Measurements from ENCODE around the gene CNNM3. TPM values are rescaled to one million over a fixed set of nuclear protein-coding genes. Genes with fewer than 3 reads are reported as not detected.

The CNNM3 gene
- total and polyA plus RNA-seq, 12 donors = 6.7 to 42.4 (median 15.8) TPM

GRCh38 chr2:96838345-96839292 lies 22.6 kb downstream of the CNNM3 start:
- no peaks in the 10 kb centered on the region for H3K27me3 ChIP-seq
- H3K9me3 ChIP-seq (replicated peaks in 1 of 3) = no peaks in the 10 kb centered on the region
- H3K4me3 ChIP-seq = no peak overlapping the region
- no peaks in the 10 kb centered on the region for H3K36me3 ChIP-seq (replicated peaks in 1 of 2)
- no peak for DNase-seq
- peaks cover 2 to 4% of the 10 kb centered on the region in 2 donors for H3K4me1 ChIP-seq (replicated peaks in 1 of 2)
- TF ChIP-seq POLR2A (IDR thresholded peaks at IDR 0.05) (no peak), CTCF (IDR thresholded peaks at IDR 0.05) (no peak)
- intact Hi-C loops (cut with DNase I) = no loop called here
- 79 to 90% (median 88%) methylated on average over 13 to 23 of the region's 23 CpGs for WGBS, 4 donors
- no peak overlapping the region for H3K27ac ChIP-seq

- Histone ChIP-seq H3K27ac (no peak overlapping the region), H3K27me3 (no peaks in the 10 kb centered on the region), H3K9me3 (replicated peaks in 1 of 3) (no peaks in the 10 kb centered on the region), H3K36me3 (replicated peaks in 1 of 2) (no peaks in the 10 kb centered on the region), H3K4me3 (no peak overlapping the region), H3K4me1 (replicated peaks in 1 of 2) (no peaks in the 10 kb centered on the region)
- peak in 2 of 7 donors; percentile 24 to 78 for DNase-seq
- 35 to 75% (median 45%) methylated on average over 3 to 42 of the region's 42 CpGs for WGBS, 4 donors
- TF ChIP-seq CTCF (IDR thresholded peaks at IDR 0.05) (no peak), POLR2A (IDR thresholded peaks at IDR 0.05) (no peak)
- intact Hi-C loops (cut with DNase I) = no loop called here
These were observed 23.3 kb downstream of the CNNM3 start for GRCh38 chr2:96839293-96839874.

- intact Hi-C loops (cut with DNase I) = no loop called here
These were observed 24.1 kb downstream of the CNNM3 start for GRCh38 chr2:96839875-96840850.

More at GRCh38 chr2:96839875-96840850, 24.1 kb downstream of the CNNM3 start:
- TF ChIP-seq POLR2A (IDR thresholded peaks at IDR 0.05) = no peak
- TF ChIP-seq CTCF (IDR thresholded peaks at IDR 0.05) = no peak
- no peaks in the 10 kb centered on the region for H3K9me3 ChIP-seq (replicated peaks in 1 of 3)
- WGBS, 4 donors = 87 to 92% (median 89%) methylated on average over 15 to 37 of the region's 37 CpGs
- no peaks in the 10 kb centered on the region for H3K27me3 ChIP-seq
- no peak for DNase-seq
- H3K36me3 ChIP-seq (replicated peaks in 1 of 2) = no peaks in the 10 kb centered on the region
- no peak overlapping the region for H3K27ac ChIP-seq
- H3K4me1 ChIP-seq (replicated peaks in 1 of 2) = no peaks in the 10 kb centered on the region
- H3K4me3 ChIP-seq = no peak overlapping the region

All from adrenal gland (tissue), 12 donors.